COLO668 (cell line): Measurements from ENCODE around the gene CD300LF.

Experiments
- DNase-seq: peaks from one replicate; lab custom pipeline; 2025; ENCODE audit not compliant: unreplicated experiment; lab: John Stamatoyannopoulos, UW

Gene CD300LF

DNA sequence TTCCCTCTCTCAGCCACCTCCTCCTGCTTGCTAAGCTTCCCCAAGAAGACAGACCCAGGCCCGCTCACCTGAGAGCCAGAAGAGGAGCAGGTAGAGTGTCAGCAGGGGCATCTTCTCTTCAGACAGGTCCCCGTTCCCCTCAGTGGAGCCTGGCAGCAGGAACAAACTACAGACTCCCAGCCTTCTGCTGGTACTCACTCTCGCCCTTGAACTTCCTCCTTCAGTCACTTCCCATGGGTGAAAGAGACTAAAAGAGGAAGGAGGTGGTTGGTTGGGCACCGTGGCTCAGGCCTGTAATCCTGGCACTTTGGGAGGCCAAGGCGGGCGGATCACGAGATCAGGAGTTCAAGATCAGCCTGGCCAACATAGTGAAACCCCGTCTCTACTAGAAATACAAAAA, at the start of gene CD300LF:
CD300LF (minus strand) TSS at position 168 of the 400 bp plus-strand sequence; CDS start at position 111, 57 bp downstream.
- DNase-seq, result no peak

DNA sequence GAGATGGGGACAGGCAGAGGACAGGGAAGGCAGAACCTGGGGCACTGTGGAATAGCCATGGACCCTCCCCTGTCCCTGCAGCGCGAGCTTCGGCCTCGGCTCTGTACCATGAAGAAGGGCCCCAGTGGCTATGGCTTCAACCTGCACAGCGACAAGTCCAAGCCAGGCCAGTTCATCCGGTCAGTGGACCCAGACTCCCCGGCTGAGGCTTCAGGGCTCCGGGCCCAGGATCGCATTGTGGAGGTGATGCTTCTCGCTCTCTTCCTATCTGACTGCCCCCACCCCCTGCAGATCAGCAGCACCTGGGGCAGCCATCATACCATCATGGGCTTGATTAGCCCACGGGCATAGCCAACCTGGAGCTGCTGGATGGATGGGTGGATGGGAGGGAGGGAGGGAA, 49.2 kb upstream of the CD300LF start:
- no peak for DNase-seq

DNA sequence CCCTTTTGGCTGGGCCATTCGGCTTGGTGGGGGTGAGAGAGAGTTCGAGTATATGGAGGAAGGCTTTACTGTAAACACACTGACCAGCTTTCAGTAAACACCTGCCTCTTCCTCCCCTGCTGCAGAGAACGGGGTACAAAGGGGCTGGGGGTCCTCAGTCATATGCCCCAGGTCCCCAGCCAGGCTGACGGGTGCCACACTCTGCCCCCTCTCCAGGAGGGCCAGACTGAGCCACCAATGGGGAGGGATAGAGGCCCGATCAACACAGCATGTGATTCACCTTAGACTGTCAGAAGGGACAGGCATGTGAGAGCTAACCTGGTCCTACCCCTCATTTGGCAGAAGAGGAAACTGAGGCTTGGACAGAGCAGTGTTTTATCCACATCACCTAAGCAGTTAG, 48.7 kb upstream of the CD300LF start:
- no peak for DNase-seq

DNA sequence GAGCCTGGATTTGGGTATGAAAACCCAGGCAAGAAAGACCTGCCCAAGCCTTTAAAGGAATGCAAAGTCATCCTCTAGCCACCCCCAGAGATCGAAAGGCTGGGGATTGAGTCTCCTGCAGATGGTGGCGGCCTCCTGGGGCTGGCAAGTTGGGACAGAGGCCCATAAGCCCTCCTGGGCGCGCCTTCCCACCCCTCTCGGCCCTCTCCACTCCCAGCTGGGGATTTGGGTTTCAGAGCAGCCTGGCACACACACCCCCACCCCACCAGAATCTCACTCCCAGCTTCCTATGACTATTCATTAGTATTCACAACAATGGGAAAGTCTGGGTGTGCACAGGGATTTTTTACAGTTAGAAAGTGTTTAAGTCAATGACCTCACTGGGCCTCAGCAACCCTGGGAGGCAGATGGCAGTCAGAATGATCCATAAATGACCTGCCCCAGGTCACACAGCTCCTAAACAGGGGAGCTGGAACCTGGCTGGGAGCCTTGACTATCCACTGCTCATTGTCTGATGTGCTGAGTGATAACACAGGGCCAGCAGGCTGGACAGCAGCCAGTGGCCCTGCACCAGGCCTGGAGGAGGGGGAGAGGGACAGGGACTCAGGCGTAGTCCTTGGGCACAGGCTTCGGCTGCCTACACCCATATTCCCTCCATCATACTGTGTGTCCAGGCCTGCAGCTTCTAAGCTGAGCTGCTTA, 47.8 kb upstream of the CD300LF start:
- DNase-seq, result no peak

DNA sequence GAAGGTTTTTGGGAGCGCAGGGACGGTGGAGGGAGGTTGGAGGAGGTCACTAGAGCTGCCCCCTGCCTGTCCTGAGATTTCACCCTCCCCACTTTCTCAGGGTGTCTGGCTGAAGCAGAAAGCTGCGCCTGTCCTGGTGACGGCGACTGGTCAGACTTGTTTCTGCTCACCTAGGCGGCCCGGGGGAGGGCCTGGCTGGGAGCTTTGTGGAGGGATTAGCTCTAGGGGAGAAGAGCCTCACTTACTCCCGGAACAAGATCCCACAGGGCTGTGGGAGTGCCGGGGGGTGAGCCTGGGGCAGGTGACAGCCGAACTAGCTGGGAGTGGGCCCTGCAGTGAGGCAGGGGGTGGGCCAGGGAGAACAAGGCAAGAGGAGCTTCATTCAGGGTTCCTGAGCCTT, 47.2 kb upstream of the CD300LF start:
- DNase-seq, result no peak

DNA sequence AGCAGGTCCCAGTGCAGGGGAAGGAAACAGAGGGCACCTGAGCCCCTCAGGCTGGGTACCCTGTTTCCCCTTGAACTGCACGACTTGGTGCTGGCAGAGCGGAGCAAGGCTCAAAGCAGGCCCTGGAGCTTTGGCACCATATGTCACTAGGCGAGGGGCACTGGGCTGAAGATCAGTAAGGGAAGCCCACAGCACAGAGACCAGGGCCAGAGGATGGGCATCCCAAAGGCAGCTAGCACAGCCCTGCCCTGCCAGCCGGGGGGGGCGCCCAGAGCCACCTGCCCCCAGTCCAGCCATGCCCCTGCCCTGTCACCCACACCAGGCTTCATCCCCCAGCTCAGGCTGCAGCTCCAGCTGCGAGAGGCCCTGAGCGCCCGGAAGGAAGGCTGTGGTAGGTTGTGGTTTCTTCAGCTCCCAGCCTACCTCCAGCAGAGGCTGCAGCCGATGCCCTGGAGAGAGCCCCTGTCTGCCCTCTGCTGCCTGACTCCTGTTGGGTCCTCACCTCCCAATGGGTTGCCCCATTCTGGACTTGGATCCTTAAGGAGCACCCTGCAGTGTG, 46.6 kb upstream of the CD300LF start:
- DNase-seq, result no peak

DNA sequence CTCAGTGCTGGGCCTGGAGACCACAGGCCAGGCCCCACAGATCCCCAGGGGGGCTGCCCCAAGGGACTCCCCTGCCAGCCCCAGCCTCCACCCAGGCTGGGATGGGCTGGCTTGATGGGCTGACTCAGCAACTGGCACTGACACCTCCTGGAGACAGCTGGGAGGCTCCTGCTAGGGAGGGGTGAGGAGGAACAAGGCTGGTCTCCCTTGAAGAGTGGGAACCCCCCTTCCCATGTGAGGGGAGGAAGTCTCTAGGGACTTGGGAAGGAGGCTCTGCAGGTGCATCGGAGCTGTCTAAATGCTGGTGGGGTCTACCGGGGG, 46.1 kb upstream of the CD300LF start:
- DNase-seq, result peak; percentile 6

DNA sequence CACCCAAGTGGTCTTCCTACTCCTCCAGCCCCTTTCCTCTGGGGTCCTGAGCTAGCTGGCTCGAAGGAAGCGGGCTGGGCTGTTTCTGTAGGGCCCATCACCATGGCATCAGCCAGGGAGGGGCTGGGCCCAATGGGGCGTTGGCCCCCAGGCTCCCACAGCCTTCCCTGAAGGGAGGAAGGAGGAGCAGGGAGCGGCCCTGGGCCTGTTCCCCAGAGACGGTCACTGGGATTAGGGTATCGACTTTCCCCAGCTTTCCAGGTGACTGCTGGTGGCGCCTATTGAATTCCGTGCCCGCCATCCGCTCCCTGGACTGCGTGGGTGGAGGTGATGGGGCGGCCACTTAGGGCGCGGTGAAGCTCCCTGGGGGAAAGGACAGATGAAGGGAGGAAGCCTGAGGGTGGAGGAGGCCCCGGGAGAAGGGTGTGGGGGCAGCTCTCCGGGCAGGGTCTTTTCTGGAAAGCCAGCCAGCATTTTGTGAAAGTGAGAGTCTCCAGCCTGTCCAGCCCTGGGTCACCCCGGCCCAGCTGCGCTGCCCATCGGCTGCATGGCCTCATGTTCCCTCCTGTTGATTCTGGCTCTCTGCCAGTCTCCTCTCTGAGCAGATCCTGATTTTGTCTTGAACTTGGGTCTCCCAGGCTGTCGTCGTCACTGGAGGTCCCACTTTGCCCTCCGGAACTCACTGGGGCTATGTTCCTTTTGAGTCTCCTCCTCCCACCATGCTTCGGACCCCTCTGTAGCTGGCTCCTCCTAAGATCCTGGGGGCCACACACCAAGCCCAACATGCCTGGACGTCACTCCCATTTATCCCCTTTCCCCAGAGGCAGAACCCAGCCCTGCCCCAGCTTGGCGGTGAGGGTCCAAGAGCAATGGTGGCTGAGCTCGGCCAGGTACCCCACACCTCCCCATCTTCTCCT, 45.5 kb upstream of the CD300LF start:
- DNase-seq, result peak; percentile 58

DNA sequence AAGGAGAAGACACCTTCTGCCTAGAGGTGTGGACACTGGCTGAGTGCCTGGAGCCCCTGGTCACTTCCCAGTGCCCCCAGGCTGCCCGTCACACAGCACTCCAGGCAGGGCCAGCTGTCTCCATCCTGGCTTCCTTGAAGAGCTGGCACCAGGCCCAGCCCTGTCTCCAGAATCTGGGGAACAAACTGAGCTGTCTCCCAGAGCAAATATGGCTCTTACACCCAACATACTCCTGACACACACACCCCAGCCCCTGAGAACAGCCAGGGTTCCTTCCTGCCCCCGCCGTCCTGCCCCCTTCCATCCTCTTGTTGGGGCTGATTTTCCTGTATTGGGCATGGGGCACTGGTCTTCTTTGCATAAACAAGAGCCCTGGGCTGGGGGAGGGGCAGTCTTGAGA, 44.8 kb upstream of the CD300LF start:
- DNase-seq, result peak; percentile 14

DNA sequence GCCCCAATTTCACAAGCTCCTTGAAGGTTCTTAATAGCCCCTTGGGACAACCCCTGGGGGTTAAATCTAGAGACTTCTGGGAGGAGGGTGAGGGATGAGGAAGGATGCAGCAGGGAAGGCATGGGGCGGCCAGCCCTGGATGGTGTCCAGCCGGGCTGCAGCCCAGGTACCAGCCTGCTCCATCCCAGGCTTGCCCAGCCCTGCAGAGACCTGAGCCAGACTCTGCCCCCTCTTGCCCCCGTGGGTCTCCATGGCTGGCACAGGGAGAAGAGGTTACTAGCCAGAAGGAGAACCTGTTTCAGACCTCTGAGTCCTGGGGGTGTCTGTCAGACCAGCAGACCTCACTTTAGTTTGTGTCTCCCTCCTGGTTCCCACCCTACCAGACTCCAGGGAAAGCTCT, 44.2 kb upstream of the CD300LF start:
- DNase-seq, result no peak

DNA sequence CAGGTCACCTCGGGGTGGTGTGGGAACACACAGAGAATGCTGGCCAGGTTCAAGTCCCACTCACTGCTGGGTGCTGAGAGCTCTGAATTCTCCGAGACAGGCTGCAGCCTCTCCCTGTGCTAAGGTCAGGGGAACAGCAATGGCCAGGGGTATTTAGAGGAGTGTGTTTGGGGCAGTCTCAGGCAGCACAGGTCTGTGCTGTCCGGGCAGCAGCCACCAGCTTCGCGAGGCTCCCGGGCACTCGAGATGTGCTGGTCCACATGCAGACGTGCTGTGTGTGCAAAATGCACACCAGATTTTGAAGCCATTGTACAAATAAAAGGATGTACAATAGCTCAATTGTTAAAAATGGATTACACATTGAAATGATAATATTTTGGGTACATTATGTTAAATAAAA, 42.8 kb upstream of the CD300LF start:
- DNase-seq, result no peak

DNA sequence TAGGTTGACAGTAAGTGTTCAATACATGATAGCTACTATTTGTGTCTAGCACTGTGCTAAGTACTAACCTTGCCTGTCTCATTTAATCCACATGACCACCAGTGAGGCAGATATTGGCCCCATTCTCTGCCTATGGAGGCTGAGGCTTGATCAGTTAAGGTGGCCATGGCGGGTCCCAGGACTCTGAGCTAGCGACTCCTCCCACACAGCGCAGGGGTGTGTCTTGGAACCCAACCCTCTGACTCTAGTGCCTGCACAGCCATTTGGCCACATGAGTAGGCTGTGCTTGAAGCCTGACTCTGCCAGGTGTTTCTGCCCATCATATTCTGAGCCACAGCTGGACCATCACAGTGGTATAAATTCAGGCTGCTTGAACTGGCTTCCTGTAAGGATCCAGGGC, 42.1 kb upstream of the CD300LF start:
- DNase-seq, result no peak

DNA sequence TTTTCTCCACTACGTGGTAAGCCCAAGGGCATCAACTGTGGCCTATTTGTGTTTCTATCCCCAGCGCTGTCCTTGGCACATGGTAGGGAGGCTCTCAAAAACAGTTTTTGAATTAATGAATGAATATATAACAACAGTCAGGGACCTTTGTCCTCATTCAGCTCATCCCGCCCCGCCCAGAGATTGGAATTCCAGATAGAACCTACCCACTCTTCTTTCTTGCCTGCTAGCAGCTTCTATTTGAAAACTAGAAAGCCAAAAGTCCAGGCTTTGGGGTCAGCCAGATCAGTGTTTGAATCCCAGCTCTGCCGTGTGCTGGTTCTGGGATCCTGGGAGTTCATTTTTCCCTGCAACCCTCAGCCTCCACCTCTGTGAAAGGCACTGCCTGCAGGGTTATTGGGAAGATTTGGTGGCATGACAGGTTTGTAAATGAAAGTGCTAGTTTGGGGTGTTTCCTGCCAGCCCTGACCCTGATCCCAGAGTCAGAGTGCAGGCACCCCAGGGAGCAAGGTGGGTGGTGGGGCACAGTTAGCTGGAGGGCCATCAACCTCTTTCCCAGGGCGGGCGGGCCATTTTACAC, 40.2 kb upstream of the CD300LF start:
- DNase-seq, result no peak

DNA sequence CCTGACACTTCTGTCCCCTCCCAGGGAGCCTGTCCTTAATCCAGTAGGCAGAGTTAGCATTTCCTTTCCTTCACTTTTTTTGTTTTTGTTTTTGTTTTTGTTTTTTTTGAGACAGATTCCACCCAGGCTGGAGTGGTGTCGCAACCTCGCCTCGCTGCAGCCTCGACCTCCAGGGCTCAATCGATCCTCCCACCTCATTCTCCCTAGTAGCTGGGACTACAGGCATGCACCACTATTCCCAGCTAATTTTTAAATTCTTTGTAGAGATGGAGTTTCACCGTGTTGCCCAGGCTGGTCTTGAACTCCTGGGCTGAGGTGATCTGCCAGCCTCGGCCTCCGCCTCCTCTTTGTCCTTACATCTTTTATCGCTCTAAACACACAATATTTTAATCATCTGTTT, 39.7 kb upstream of the CD300LF start:
- no peak for DNase-seq

DNA sequence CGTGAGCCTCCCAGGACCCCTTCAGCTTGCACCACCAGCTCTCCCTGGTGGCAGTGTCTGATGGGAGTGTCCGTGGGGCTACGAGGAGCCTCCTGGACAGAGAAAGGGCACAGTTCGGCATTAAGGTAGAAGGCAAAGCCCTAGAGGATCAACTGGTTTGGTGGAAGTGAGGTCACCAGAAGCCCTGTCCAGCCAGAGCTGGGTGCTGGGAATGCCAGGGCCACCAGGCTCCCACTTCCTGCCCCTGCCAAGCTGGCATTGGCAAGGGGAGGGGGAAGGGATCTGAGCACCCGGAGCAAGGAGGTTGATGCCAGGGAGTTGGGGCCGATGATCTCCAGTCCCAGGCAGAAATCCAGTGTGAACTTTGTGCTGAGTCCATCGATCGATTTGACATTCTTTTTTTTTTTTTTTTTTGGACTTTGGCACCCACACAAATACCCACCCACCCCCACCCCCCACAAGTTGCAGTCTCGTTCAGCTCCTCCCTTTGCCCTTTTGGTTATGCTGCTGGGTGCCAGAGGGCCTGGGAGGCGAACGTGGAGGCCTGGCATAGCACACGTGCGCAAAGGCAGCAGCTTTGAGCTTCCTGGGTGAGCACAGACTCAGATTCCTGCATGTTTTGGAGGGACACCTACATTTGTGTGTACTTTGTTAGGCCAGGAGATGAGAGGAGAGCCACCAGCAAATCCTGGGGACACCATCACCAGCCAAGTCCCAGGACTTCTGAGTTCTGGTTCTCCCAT, 37.8 kb upstream of the CD300LF start:
- peak; percentile 10 for DNase-seq

DNA sequence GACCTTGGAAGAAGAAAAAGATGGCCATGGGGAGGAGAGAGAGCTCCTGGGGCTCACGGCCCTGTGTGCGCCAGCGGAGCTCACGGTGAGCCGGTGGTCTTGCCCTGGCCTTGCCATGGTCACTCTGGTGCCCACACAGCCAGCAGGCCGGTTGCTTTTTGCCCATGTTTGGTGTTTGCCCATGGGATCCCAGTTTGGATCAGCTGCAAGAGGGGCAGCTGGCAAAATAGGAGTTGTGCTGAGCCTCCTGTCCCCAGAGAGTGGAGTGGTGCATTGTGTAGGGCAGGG, 37.3 kb upstream of the CD300LF start:
- DNase-seq, result no peak

DNA sequence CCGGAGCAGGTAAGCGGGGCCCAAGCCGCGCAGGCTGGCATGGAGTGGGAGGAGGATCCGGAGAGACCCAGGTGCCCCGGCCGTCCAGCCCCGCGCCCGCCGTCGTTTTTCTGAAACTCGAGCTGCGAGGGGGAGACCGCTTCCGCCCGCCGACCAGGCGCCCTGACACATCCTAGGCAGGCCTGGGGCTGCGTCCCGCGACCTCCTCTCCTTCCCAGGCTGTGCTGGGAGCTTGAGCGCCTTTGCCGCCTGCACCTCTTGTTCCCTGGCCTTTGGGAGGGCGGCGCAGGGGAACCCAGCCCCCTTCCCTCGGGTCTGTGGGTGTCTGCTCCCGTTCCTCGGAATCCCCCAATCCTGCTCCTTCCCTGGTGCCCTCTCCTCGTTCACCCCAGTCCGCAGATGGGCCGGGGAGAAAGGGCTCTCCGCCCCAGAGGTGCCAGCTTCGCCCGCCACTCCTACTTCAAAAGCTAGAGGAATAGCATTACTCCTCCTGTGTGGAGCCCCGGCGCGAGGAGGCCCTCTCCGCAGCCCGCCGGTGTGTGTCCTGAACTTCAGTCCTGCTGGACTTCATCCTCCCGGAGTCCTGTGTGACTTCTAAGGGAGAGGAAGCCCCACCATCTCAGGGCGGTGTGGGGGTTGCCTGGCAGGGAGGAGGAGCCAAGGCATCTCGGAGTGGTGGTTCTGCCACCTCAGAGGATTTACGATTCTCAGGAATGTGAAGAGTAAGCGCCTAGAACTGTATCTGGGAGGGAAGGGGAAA, 36.7 kb upstream of the CD300LF start:
- peak; percentile 34 for DNase-seq

DNA sequence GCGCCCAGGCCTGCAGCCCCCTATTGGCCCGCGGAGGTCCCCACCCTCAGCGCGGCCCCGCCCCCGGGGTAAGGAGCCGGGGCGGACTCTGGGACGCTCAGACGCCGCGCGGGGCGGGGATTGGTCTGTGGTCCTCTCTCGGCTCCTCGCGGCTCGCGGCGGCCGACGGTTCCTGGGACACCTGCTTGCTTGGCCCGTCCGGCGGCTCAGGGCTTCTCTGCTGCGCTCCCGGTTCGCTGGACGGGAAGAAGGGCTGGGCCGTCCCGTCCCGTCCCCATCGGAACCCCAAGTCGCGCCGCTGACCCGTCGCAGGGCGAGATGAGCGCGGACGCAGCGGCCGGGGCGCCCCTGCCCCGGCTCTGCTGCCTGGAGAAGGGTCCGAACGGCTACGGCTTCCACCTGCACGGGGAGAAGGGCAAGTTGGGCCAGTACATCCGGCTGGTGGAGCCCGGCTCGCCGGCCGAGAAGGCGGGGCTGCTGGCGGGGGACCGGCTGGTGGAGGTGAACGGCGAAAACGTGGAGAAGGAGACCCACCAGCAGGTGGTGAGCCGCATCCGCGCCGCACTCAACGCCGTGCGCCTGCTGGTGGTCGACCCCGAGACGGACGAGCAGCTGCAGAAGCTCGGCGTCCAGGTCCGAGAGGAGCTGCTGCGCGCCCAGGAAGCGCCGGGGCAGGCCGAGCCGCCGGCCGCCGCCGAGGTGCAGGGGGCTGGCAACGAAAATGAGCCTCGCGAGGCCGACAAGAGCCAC, 36.0 kb upstream of the CD300LF start, which contains the start of gene NHERF1:
NHERF1 (plus strand) TSS at position 100 of the 750 bp plus-strand sequence; CDS start at position 319, 219 bp downstream.
- DNase-seq, result peak; percentile 95

DNA sequence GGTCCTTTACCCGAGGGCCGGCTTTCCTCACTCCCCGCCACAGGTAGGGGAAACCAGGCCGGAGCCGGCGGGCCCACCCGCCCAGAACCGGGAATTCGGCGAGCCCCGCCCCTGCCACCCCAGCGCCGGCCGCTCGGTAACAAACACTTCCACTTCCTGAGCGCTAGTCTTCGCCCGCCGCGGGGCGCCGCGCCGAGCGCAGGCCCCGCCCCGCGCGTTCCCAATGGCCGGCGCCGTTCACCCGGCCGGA, 35.5 kb upstream of the CD300LF start:
- DNase-seq, result no peak

DNA sequence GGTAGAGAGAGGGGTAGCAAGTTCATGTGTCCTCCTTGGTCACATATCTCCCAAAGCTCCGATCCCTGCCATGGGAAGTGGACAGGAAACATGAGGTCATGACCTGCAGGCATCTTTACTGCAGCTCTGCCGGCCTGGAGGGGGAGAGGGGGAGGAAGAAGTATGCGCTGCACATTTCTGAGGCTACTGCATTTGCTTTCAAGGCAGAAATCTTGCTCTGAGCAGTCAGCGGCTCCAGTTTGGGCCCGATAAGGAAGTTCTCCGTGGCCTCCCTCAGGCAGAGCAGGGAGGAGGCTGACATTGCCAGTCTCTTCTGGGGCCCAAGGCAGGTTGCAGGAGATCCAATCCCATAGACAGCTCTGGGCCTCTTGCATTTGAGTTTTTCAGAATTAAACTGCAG, 34.2 kb upstream of the CD300LF start:
- DNase-seq, result no peak
